NCI-H446 (cell line): ENCODE data around the gene DNAJC28.
"Not testable (repeated sequence)": the region's sequence is repeated elsewhere in the genome, so short reads cannot be mapped to it uniquely, and the experiment has no call there.

Experiments used
- DNase-seq, 2 experiments: peaks; one replicate each; lab custom pipeline; 2025; lab: John Stamatoyannopoulos, UW

DNAJC28 gene

GRCh38 chr21:33491373-33492102 lies at the start of gene DNAJC28:
Gene DNAJC28, minus strand, starts transcription at chr21:33491716. Its CDS starts 2,323 bp downstream, at chr21:33489393.
- peak; percentile 96 to 98 for DNase-seq

GRCh38 chr21:33541105-33541711 lies 49.7 kb upstream of the DNAJC28 start:
- no peak for DNase-seq

- no peak for DNase-seq
Measured at GRCh38 chr21:33540711-33541104, 49.2 kb upstream of the DNAJC28 start.

- DNase-seq: no peak
Measured at GRCh38 chr21:33539616-33540015, 48.1 kb upstream of the DNAJC28 start.

- DNase-seq: no peak
Measured at GRCh38 chr21:33537212-33537611, 45.7 kb upstream of the DNAJC28 start.

GRCh38 chr21:33531007-33531406 lies 39.5 kb upstream of the DNAJC28 start:
- no peak for DNase-seq

- DNase-seq: no peak
Measured at GRCh38 chr21:33522953-33523349, 31.4 kb upstream of the DNAJC28 start.

- DNase-seq: no peak
Measured at GRCh38 chr21:33522297-33522952, 30.9 kb upstream of the DNAJC28 start.

GRCh38 chr21:33518899-33519298 lies 27.4 kb upstream of the DNAJC28 start:
- no peak for DNase-seq

GRCh38 chr21:33514229-33514628 lies 22.7 kb upstream of the DNAJC28 start:
- no peak for DNase-seq

- no peak for DNase-seq
Measured at GRCh38 chr21:33512481-33512880, 21.0 kb upstream of the DNAJC28 start.

- no peak for DNase-seq
Measured at GRCh38 chr21:33511639-33512038, 20.1 kb upstream of the DNAJC28 start.

GRCh38 chr21:33510826-33511225 lies 19.3 kb upstream of the DNAJC28 start:
- no peak for DNase-seq

GRCh38 chr21:33507003-33507402 lies 15.5 kb upstream of the DNAJC28 start:
- not testable (repeated sequence) for DNase-seq

- no peak for DNase-seq
Measured at GRCh38 chr21:33505833-33506232, 14.3 kb upstream of the DNAJC28 start.

GRCh38 chr21:33496345-33496744 lies 4.8 kb upstream of the DNAJC28 start:
- DNase-seq: no peak

GRCh38 chr21:33495743-33496142 lies 4.2 kb upstream of the DNAJC28 start:
- DNase-seq: no peak

GRCh38 chr21:33493756-33494155 lies 2.2 kb upstream of the DNAJC28 start:
- no peak for DNase-seq

GRCh38 chr21:33492571-33492970 lies 1.1 kb upstream of the DNAJC28 start:
- DNase-seq: no peak

- DNase-seq: no peak
Measured at GRCh38 chr21:33490991-33491372, 534 bp downstream of the DNAJC28 start.

- no peak for DNase-seq
Measured at GRCh38 chr21:33488936-33489335, 2.6 kb downstream of the DNAJC28 start.

GRCh38 chr21:33487996-33488395 lies 3.5 kb downstream of the DNAJC28 start:
- no peak for DNase-seq

GRCh38 chr21:33481314-33481943 lies 10.1 kb downstream of the DNAJC28 start:
- DNase-seq: no peak
